ENCODE data around the gene TAF1C. TPM values are rescaled to one million over a fixed set of nuclear protein-coding genes. Genes with fewer than 3 reads are reported as not detected.

Gene TAF1C
- total and polyA plus RNA-seq, 2 donors (not counting 3 experiments of a cell fraction or from before 2014, with no cell fraction given) = 57.2 to 77.6 TPM

DNA sequence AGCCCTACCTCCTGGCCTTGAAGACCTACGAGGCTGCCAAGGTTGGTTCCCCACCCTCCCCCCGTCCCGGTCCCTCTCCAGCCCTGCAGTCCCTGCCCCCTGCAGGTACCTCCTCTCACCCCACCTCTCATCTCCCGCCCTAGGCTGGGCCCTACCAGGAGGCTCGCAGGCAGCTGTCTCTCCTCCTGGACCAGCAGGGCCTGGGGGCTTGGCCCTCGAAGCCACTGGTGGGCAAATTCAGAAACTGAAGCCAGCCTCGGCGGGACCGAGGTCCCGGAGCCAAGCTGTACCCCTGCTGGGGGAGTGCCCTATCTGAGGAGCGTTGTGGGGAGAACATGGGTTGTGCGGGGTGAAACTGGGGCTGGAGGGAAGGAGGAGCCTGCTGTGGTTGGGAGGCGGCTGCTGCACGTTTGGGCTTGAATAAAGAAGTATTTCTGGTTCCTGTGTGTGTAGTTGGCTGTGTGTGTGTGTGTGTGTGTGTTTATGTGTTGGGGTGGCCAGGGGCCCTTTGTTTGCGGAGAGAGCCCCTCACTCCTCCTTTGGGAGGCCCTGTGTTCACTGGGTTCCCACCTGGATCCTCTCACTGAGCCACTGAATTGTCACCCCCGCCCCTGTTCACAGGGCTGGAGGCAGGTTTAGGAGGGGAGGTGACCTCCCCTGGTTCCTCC is 10.0 kb upstream of the TAF1C start:
- CTCF ChIA-PET = interaction anchor here (2.0 kb wide), 1 partner anchor 10 kb away, joined by 7 read pairs; the partner anchor contains the start of gene TAF1C
- no peaks in the 10 kb centered on the region for H3K9me3 ChIP-seq (replicated peaks; ENCODE audit: control insufficient read depth, insufficient read depth, low read length)
- H3K27me3 ChIP-seq (ENCODE audit: control insufficient read depth in 2 of 2, insufficient read depth in 2 of 2, low read length in 2 of 2) = no peaks in the 10 kb centered on the region
- H3K4me1 ChIP-seq (ENCODE audit: control insufficient read depth, extremely low read depth, insufficient read depth, low read length) = no peaks in the 10 kb centered on the region
- dilution Hi-C loops (cut with MboI; ENCODE audit: extremely low pct_ligation_motif_present, low sequenced_read_pairs) (no loop called here), intact Hi-C loops (cut with micrococcal nuclease) (no loop called here)
- BruUV-seq (replicated peaks) = no TSS peak
- H3K4me3 ChIP-seq (replicated peaks in 1 of 3; ENCODE audit: insufficient read depth in 1 of 3, low read depth in 1 of 3, low read length in 3 of 3) = no peak overlapping the region
- no peaks in the 10 kb centered on the region for H3K79me2 ChIP-seq (ENCODE audit: control insufficient read depth, insufficient read depth, low read length)
- no peaks in the 10 kb centered on the region for H4K20me1 ChIP-seq (replicated peaks; ENCODE audit: control insufficient read depth, extremely low read depth, insufficient read depth, low read length)
- no peaks in the 10 kb centered on the region for H3K9me1 ChIP-seq (replicated peaks; ENCODE audit: control insufficient read depth, extremely low read depth, insufficient read depth, low read length)
- H3K9ac ChIP-seq (replicated peaks; ENCODE audit: extremely low read depth, insufficient read depth, low read length) = no peak overlapping the region
- FAIRE-seq = no peak
- H3K36me3 ChIP-seq (ENCODE audit: control insufficient read depth in 2 of 2, extremely low read depth in 1 of 2, insufficient read depth in 2 of 2, low read length in 2 of 2) = no peaks in the 10 kb centered on the region
- no peak overlapping the region for H3K4me2 ChIP-seq (ENCODE audit: insufficient read depth, low read length)
- no peak overlapping the region for H2AFZ ChIP-seq (ENCODE audit: low read depth, low read length)
- DNase-seq (ENCODE audit: low read depth, low spot score) = no peak
- no peak overlapping the region for H3K27ac ChIP-seq (ENCODE audit: insufficient read depth, low read depth, low read length)
- TF ChIP-seq MAX (IDR thresholded peaks at IDR 0.05; ENCODE audit: insufficient read depth, insufficient read length) (no peak), POLR2A (IDR thresholded peaks at IDR 0.05; ENCODE audit: low read depth, low read length) (no peak), EZH2 (IDR thresholded peaks at IDR 0.05; ENCODE audit: borderline replicate concordance, low read depth, low read length, severe bottlenecking) (no peak), FOS (IDR thresholded peaks at IDR 0.05; ENCODE audit: borderline replicate concordance, insufficient read depth, low read length) (no peak), CTCF (IDR thresholded peaks at IDR 0.05; ENCODE audit: extremely low read depth in 1 of 2, insufficient read depth in 1 of 2, low read depth in 1 of 2, low read length in 2 of 2) (no peak), POLR2AphosphoS5 (IDR thresholded peaks at IDR 0.05; ENCODE audit: insufficient read depth, low read depth, low read length) (no peak), MYC (IDR thresholded peaks at IDR 0.05; ENCODE audit: low read depth, low read length) (no peak), JUN (IDR thresholded peaks at IDR 0.05; ENCODE audit: borderline replicate concordance, insufficient read depth, insufficient read length, low read depth) (no peak), GATA2 (IDR thresholded peaks at IDR 0.05; ENCODE audit: insufficient read depth, insufficient read length, low read depth, low read length) (no peak)
- POLR2A ChIA-PET = no interaction called here

Measured in endothelial cell of umbilical vein (primary cell).